HG03565 (cell line): ENCODE data around the gene ZKSCAN5.

Experiments
- ATAC-seq: cut with Tn5 transposase; IDR thresholded peaks from one replicate; pipeline ENCODE4 v1.9.1; 2021; ENCODE audit warnings: mild to moderate bottlenecking, moderate library complexity; ENCODE audit not compliant: unreplicated experiment

Gene ZKSCAN5

DNA sequence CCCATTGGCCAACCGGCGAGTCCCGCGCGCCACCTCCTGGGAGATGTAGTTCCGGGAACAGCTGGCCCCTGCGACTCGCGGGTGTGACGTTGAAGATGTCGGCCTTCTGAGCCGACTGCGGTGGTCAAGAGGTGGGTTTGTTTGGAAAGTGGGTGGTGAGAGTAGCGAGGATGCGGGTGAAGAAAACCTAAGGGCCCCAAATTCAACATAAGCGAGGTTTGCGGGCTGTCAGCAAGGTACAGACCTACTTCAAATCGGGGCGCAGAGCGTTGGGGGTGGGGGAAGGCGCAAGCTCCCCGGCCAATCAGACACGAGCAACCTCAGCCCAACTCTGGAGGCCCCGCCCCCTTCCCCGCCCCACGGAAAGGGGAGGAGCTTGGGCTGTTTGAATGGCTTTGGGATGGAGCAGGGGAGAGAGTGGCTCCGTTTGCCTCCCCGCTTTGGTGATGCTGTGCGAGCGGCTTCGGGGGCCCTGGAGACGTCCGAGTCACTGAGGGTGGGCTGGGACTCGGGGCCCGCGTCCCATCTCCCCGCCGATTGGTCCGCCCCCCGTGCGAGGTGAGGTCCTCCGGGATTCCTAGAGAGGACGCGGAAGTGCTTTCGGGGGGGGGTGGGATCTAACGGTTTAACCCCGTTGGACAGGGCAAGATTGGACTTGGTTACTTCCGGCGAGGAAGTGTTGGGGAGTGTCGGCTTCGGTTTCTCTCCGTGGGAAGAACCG is at the start of gene ZKSCAN5:
ZKSCAN5 (plus strand) TSS at position 60 of the 721 bp plus-strand sequence. CDS start 1,383 bp downstream, outside the sequence.
- peak; percentile 73 for ATAC-seq

DNA sequence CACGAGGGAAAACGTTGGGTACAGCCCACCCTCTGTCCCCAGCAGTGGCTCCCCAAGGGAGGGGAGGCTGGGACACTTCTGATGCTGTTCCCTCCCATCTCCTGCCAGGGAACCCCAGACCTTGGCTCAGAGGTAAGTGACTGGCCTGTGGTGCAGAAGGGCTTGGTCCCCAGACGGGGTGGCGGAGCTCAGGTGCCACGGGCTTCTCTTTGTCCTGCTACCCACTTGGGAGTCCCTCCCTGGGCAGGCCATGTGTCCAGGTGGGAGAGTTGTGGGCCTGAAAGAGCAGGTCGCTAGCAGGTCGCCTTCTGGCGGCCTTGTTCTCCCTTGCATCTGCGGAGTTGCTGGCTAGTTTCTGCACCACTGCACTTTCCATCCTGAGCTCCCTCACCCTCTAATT is 48.6 kb upstream of the ZKSCAN5 start:
- no peak for ATAC-seq

DNA sequence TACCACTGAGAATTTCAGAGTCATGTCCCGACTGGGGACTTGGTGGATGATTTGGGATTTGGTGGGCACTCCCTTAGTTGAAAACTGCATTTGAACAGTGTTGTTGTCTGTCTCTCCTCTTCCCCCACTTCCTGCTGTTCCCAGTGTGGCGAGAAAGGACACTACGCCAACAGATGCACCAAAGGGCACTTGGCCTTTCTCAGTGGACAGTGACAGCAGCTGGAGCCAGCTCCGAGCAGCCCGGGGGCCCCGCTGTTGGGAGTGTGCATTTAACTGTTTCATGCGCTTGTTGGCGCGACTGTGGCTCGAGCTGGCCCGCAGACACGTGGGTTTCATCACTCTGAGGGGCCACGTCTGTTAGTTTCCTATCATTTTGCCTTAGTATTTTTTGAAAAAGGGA is 48.2 kb upstream of the ZKSCAN5 start:
- ATAC-seq: no peak

DNA sequence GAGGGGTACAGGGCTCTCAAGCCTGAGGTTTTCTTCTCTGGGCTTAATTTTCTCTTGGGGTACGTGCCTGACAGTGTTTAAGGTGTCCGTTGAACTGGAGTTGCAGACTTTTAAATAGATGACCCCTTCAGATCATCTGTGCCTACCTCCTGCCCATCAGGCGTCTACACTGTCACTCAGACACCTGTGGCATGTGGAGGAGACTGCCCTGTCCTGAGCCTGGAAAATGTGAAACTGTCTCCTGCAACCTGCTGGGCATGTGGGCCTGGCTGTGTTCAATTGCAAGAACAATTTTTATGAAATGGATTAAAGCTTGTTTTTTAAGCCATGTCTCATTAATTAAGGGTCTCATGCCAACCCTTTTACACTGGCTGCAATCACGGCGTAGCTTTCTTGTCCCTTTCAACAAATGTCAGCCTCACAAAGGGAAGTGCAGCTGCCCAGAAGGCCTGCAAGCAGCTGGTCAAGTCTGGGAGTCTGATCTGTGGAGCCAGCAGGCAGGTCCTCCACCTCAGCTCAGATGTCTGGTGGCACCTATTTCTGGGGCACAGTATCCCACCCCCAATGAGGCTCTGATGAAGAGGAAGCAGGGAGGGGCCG is 47.3 kb upstream of the ZKSCAN5 start:
- no peak for ATAC-seq

DNA sequence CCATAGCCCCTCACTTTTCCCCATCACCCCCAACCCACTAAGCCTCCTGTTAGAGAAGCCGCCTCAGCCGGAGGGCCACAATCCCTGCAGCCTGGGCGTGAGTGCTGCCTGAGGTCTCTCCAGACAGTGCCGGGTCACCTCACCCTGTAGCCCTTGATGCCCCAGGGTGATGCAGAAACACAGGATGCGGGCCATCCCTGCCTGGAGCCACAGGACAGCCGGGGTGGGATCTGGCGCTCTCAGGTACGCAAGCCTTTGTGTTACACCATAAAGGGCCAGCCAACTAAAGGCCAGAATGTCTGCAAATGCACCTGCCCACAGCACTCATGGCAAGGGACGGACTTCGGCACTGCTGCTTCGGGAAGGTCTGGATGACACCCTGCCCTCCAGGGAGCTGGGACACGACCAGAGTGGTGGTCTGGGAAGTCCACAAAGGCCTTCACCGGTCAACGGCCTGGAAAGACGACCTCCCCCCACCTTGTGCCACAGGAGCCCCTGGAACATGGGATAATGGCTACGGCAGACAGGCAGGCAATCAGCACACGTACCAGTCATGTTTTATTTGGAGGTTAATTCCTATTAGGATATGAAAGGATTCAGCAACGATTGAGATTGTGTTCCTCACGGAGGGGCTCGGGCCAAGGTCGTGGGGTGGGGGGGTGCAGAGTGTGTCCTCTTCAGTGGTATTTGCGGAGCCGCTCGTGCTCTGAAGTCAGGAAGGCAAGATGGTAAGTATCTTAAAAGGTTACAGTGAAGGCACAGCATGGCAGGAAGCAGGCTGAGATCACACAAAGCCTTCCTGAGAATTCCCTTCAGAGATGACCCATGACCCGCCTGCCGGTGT is 46.6 kb upstream of the ZKSCAN5 start:
- ATAC-seq: no peak

DNA sequence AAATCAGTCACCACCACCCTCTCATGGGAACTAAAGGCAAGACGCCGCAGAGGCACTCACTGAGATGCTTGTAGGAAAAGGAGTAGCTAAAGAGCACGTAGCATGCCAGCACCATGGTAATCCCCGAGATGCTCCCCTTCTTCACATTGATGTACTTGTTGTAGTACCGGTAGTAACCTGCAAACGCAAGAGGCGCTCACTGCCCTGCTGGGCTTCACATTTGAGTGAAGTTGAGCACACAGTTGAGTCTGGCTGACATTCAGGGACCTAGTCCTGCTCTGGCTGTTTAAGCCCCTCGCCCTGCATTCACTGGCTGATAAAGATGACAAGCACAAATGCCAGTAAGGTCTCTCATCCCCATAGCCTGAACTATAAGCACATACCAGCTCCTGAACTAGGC is 45.4 kb upstream of the ZKSCAN5 start:
- ATAC-seq: no peak

DNA sequence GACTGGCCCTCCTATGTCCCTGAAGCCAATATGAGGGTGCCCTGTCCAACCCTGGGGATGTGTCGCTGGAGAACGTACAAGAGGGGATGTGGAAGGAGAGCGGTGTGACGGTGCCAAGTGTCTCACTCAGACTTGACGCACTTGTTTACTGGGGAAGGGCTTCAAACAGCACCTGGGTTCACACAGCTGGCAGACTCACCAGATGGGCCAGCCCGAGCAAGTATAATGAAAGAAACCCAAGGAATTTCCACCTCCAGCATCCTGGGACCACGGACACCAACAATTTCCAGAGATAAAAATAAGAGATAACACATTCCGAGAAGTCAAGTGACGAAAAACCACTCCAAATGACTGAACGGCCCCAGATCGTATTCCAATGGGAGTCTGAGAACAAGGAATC is 43.8 kb upstream of the ZKSCAN5 start:
- ATAC-seq: no peak

DNA sequence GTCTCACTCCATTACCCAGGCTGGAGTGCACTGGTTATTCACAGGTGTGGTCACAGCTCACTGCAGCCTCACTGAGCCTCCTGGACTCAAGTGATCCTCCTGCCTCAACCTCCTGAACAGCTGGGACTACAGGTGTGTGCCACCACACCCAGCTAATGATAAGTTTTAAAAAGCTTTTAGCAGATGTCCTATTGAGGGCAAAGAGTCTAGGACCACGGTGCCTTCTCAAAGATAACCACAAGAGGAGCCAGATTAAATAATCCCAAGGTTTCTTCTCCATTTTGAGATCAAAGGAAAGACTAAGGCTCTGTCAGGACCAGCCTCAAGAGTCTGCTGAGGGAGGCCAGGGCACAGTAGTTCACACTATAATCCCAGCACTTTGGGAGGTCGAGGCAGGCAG is 43.2 kb upstream of the ZKSCAN5 start:
- no peak for ATAC-seq

DNA sequence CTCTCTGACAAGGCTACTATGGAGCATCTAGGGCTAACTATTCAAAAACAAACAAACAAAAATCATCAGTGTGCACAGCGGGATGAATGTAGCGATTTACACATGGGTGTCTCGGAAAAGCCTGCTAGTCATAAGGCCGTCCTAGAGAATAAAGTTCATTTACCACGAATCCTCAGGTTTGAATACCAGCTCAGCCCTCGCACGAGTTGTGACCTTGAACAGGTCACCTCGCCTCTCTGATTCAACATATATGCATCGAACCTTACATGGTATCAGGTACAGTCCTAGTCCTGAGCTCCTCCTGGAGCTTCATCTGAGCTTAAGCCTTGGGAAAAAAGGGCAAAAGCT is 39.1 kb upstream of the ZKSCAN5 start:
- ATAC-seq: no peak

DNA sequence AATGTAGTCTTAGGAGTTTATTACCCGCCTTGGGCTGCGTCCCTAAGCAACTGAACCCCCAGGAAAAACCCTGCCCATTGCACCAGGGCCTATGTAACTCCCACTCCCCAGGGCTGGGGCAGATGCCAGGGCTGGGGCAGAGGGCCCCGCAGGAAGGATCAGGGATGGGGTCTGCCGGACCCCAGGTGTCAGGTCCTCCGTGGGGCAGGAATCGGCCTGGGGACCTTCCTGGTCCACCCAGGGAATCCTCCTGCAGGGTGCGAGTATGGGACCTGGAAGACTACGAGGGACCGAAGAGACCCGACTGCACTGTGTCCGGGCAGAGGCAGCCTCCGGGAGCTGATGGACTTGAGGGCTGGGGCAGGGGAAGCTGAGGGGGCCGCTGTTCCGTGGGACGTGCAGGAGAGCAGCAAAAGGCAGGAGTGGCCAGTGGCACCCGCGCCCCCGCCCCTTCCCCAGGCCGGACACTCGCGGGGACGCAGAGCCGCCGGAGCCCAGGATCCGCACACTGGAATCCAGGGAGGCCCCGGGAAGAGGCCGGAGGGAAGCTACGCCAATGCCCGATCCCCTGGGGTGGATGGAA is 36.0 kb upstream of the ZKSCAN5 start:
- no peak for ATAC-seq

DNA sequence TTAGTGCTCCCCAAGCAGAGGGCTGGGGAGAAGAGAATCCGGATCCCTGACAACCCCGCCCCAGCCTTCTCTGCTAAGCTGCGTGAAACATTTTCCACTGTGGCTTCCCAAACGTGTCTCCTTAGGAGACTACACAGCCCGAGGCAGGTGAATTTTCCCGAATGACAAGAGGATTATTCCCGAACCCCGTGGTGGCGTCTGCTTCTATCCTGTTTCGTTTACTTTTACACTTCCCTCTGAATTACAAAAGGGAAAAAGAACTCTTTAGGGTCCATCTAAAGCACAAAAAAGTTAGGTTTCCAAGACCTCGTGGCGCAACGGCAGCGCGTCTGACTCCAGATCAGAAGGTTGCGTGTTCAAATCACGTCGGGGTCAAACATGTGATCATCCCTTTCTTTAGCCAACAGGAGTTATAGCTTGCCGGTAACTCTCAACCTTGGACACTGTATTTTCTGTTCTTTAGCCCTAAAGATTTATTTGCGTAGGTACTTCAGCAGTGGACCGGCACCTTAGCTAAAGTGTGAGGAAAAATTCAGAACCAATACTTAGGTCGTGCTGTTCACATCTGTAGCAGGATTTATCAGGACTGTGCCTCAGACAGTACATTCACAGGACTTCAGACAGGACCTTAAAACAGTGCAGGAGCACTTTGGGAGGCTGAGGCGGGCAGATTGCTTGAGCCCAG is 34.9 kb upstream of the ZKSCAN5 start:
- ATAC-seq: no peak

DNA sequence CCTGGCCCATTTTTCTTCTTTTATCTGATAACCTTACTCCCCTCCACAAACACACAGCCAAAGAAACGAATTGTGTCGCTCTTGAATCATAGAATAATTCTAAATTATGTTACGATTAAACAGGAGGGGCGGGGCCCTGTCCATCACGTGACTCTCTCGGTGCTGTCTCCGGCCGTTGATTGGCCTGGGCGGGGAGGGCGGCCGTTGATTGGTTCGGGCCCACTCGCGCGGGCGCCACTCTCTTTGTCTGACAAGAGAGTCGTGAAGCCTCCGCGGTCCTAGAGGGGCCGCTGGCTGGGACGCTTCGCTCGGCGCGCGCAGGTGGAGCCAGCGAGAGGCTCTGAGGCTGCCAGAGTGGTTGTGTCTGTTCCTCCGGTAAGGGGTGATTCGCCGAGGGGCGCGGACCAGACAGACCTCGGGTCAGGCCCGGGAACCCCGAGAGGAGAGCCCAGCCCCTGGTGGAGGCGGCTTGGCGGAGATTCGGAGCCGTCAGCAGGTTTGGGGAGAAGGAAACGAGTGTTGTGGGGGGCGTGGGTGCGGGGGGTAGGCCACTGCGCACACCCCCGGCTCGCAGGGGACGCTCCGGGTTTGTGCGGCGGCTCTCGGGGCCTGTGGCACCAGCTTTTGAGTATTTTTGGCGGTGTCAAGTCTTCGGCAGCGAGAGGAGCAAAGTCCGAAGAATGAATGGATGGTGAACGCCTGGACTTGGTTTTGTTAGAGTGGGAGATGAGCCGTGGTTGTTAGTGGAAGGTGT is 31.7 kb upstream of the ZKSCAN5 start, which contains the start of gene ZNF789:
ZNF789 (plus strand) TSS at position 330 of the 754 bp plus-strand sequence. CDS start 3,567 bp downstream, outside the sequence.
- peak; percentile 84 for ATAC-seq

DNA sequence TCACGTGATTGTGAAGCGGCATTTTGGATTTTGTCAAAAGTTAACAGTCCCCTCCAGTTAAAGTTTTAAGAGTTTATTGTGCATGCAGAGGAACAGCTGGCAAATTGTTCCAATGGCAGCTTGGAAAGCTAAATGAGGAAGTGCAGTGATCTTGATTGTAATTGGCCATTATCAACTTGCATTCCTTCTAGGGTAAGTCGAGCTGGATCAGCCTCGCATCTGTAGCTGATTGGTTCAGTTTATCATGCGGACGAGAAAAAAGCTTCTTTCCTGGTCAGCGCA is 31.2 kb upstream of the ZKSCAN5 start:
- no peak for ATAC-seq

DNA sequence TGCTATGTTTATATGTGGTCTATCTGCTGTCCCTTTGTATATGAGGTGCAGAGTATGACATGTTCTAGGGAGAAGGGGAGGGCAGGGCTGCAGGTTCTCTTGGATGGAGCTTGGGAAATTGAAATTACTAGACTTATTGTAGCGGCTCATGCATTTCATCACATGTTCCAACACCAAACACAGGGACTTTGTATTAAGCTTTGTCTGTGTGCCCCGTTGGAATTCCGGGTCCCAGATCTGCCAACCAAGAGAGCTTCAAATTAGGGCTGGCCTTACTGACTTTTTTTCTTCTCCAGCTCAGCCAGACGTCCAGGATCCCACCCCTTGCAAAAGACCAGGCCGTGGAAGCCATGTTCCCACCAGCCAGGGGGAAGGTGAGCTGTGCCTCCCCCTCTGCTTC is 28.4 kb upstream of the ZKSCAN5 start:
- no peak for ATAC-seq

DNA sequence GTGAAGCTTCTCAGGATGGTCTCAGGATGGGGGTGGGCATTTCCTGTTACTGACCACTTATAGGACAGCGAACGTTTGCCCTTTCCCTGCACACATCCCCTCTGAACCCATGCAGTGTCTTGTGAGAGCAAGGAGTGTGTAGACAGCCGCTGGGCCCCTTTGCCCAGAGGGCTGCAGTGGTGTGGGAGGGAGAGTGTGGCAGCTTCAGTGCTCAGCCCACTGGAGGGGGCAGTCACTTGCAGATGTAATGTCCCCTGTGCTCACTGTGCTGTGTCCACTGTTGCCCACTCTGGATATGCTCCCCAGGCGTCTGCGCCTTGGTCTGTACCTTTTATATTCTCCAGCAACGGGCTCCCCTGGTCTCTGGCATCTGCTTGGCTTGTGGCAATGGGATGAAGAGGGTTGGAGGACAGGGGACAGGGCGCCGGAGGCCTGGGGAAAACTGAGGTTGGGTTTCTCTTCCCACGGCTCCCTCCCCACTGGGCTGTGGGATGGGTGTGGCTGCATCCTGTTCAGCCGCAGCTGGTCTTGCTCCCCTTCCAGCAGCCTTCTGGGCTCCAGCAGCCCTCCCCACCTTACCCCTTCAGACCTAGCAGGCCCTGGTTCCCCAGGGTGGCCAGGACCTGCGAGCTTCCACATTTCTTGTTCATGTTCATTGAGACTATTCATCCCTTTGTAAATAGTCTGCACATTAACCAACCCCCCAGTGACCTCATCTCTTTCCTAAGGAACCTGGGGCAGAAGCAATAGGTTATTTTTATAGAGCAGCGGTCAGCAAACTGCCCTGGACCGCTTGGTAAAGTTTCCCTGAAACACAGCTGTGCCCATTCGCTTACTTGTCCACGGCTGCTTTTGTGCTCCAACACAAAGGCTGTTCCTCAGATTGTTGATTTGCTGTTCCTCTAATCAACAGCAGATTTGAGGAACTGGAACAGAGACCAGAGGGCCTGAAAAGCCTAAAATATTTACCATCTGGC is 25.7 kb upstream of the ZKSCAN5 start:
- ATAC-seq: no peak

DNA sequence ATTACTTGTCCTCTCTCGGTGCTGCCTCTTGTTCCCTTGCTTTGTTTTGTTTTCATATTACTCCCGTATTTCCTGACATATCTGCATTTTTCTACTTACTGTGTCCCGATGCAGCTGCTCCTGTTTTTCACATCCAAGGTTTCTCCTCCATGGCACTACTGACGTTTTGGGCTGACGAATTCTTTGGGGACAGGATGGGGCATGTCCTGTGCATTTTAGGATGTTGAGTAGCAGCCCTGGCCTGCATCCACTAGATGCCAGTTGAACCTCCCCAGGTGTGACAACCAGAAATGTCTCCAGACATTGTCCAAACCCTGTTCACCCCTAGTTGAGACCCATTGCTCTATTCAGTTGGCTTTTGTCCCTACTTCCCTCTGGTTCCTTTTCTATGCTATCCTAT is 19.4 kb upstream of the ZKSCAN5 start:
- no peak for ATAC-seq

DNA sequence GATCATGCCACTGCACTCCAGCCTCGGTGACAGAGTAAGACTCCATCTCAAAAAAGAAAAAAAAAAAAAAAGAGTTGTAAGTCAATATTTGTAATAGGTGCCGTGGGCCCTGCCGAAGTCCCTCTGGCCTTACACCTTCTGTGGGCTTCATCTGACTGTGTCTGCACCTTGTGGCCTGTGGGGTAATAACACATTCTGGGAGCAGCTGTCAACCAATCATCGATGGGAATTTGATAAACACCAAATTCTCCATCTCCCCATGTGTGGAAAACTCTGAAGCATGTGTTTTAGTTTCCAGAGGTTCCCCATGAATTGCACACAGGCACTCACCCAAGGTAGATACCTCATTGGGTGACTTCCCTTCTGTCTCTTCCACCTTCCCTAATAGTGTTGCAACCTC is 15.2 kb upstream of the ZKSCAN5 start:
- ATAC-seq: no peak

DNA sequence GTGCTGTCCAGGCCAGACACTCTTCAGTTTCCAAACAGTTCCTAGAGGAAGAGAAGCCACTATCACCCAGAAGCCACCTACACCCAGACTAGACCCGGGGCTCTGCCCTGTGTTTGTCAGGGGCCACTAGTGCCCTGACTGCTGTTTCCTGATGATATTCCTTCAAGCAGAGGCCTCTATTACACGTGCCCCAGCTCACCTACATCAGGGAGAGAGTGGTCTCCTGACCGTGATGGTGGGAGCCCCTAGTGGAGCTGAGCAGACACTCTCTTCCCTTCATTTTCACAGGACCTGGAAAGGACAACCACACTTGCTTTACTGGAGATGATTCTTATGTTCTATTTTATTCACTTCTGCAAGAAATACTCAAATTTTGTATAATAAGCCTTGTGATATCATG is 13.6 kb upstream of the ZKSCAN5 start:
- no peak for ATAC-seq

DNA sequence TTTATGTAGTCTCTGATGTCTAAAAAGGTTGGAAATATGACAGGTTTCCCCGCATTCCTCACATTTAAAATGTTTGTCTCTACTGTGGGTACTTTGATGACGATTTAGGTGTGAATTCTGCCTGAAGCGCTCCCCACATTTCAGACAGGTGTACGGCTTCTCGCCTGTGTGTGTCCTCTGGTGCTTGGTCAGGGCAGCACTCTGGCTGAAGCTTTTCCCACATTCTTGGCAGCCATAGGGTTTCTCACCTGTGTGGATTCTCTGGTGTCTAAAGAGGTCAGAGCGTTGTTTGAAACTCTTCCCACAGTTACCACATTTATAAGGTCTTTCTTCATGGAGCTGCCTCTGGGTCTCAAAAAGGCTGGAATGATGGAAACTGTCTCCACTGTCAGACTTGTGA is 10.6 kb upstream of the ZKSCAN5 start:
- no peak for ATAC-seq
